ENCODE results near the gene CHRM2. TPM values are rescaled to one million over a fixed set of nuclear protein-coding genes. Genes with fewer than 3 reads are reported as not detected.

The CHRM2 gene
- total RNA-seq, 1 donor from 2014 or later: not detected

GRCh38 chr7:136957391-136957790 is 88.9 kb downstream of the CHRM2 start:
- Histone ChIP-seq H3K27me3 (no peaks in the 10 kb centered on the region), H3K4me3 (no peak overlapping the region), H3K36me3 (no peaks in the 10 kb centered on the region), H3K9me3 (no peaks in the 10 kb centered on the region), H3K4me1 (no peaks in the 10 kb centered on the region), H3K27ac (no peak overlapping the region)
- no peak for TF ChIP-seq CTCF (IDR thresholded peaks at IDR 0.05)
- intact Hi-C loops (cut with DNase I): no loop called here
- no peak for DNase-seq (ENCODE audit: low spot score in 2 of 2)

DNA sequence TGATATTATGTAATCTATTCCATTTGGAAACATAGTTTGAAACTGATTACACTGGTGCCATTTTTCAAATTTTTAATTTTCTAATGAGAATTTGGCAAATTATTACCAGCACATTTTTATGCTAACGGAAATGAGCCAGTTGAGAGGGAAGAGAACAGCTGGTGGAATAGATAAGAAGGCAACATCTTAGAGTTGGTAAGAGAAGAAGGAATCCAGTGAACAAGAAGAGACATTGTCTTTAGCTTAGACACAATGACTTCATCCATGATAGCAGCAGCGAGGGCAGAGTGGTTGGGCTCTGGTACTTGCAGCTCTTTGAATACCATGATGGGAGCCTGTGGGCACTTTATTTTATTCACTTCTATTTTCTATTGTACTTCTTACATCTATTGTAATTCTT is 89.6 kb downstream of the CHRM2 start:
- no peaks in the 10 kb centered on the region for H3K27me3 ChIP-seq
- DNase-seq (ENCODE audit: low spot score in 2 of 2): no peak
- intact Hi-C loops (cut with DNase I): no loop called here
- no peaks in the 10 kb centered on the region for H3K4me1 ChIP-seq
- H3K4me3 ChIP-seq: no peak overlapping the region
- no peak overlapping the region for H3K27ac ChIP-seq
- no peaks in the 10 kb centered on the region for H3K36me3 ChIP-seq
- TF ChIP-seq CTCF (IDR thresholded peaks at IDR 0.05): no peak
- H3K9me3 ChIP-seq: no peaks in the 10 kb centered on the region

GRCh38 chr7:136964347-136964746 is 95.9 kb downstream of the CHRM2 start:
- H3K27ac ChIP-seq: no peak overlapping the region
- no peaks in the 10 kb centered on the region for H3K9me3 ChIP-seq
- no peaks in the 10 kb centered on the region for H3K27me3 ChIP-seq
- no peak for TF ChIP-seq CTCF (IDR thresholded peaks at IDR 0.05)
- no peaks in the 10 kb centered on the region for H3K4me1 ChIP-seq
- no peak overlapping the region for H3K4me3 ChIP-seq
- no peaks in the 10 kb centered on the region for H3K36me3 ChIP-seq
- intact Hi-C loops (cut with DNase I): no loop called here
- DNase-seq (ENCODE audit: low spot score in 2 of 2): no peak

DNA sequence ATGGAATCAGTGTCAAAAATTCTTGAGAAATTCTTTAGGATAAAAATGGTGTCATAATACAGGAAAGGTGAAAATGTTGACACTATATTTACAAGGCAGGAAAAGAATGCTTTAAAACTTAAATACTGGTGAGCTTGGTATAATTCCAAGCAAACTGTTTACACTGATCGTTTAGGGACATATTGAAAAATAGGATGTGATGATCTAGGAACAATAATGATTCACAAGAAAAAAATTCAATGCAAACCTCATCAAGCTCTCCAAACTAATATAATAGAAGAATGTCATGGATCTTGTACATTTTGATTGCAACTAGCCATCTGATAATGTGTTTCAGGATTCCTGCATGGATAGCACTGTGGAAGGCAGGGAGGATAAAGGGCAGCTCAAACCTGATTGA is 98.4 kb downstream of the CHRM2 start:
- Histone ChIP-seq H3K36me3 (no peaks in the 10 kb centered on the region), H3K27ac (no peak overlapping the region), H3K4me3 (no peak overlapping the region), H3K9me3 (no peaks in the 10 kb centered on the region), H3K4me1 (no peaks in the 10 kb centered on the region), H3K27me3 (no peaks in the 10 kb centered on the region)
- TF ChIP-seq CTCF (IDR thresholded peaks at IDR 0.05): no peak
- no peak for DNase-seq (ENCODE audit: low spot score in 2 of 2)
- intact Hi-C loops (cut with DNase I): no loop called here

DNA sequence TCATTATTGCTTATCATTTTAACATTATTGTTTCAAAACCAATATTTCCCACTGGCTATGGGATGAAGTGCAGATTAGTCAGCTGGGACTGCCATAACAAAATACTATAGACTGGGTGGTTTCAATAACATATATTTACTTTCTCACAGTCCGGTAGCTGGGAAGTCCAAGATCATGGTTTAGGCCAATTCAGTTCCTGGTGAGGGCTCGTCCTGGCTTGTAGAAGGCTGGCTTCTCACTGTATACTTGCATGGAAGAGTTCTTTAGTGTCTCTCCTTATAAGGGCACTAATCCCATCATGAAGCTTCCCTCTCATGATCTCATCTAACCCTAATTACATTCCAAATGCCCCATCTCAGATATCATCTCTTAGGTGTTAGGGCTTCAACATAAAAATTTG is 101.3 kb downstream of the CHRM2 start:
- H3K27me3 ChIP-seq: no peaks in the 10 kb centered on the region
- no peaks in the 10 kb centered on the region for H3K36me3 ChIP-seq
- H3K4me3 ChIP-seq: no peak overlapping the region
- intact Hi-C loops (cut with DNase I): no loop called here
- no peaks in the 10 kb centered on the region for H3K9me3 ChIP-seq
- DNase-seq (ENCODE audit: low spot score in 2 of 2): no peak
- H3K4me1 ChIP-seq: no peaks in the 10 kb centered on the region
- no peak overlapping the region for H3K27ac ChIP-seq
- no peak for TF ChIP-seq CTCF (IDR thresholded peaks at IDR 0.05)

DNA sequence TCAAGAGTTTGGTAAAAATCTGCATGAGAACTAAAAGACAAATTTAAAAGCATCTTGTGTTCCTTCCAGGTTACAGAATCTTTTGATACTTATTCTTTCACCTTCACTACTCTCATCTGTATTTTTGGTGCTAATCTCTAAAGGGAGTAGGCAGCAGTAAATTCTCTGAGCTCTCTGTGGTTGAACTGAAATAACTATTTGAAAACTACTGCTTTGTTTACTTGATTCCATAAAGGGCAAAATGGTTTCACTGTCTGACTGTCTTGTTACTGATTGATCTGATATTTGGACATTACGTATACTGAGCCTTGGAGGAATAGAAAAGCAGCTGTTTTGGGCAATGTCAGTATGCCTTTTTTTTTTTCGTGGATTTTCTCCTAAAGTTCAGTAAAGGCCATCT is 103.3 kb downstream of the CHRM2 start:
- no peak for TF ChIP-seq CTCF (IDR thresholded peaks at IDR 0.05)
- no peaks in the 10 kb centered on the region for H3K9me3 ChIP-seq
- no peak overlapping the region for H3K27ac ChIP-seq
- no peaks in the 10 kb centered on the region for H3K27me3 ChIP-seq
- no peak overlapping the region for H3K4me3 ChIP-seq
- no peaks in the 10 kb centered on the region for H3K4me1 ChIP-seq
- DNase-seq (ENCODE audit: low spot score in 2 of 2): no peak
- no peaks in the 10 kb centered on the region for H3K36me3 ChIP-seq
- intact Hi-C loops (cut with DNase I): no loop called here

All from ascending aorta (tissue), 2 donors.